ENCODE data around the gene MSRB2. TPM values are rescaled to one million over a fixed set of nuclear protein-coding genes. Genes with fewer than 3 reads are reported as not detected.

The MSRB2 gene
- polyA plus RNA-seq, 1 experiment = 48.6 TPM

GRCh38 chr10:23158370-23158769 lies 63.0 kb downstream of the MSRB2 start:
- H3K4me3 ChIP-seq (ENCODE audit: low read depth, low read length) = no peak overlapping the region
- peak; percentile 89 for TF ChIP-seq CTCF (IDR thresholded peaks at IDR 0.05; ENCODE audit: insufficient read depth, low read depth, low read length)
- peaks cover 2% of the 10 kb centered on the region; the same call in 1 of the 2 replicates for H3K27me3 ChIP-seq (ENCODE audit: control insufficient read depth, insufficient read depth, low read length)
- ChIA-PET POLR2A (no interaction called here), CTCF (interaction anchor here (0.6 to 3.7 kb wide), 28 partner anchors 10 to 1401 kb away, joined by 3 to 32 read pairs (median 4); no protein-coding TSS in a partner anchor)
- no peaks in the 10 kb centered on the region for H3K36me3 ChIP-seq (ENCODE audit: control insufficient read depth, insufficient read depth, low read length)
- DNase-seq (ENCODE audit: low read depth) = no peak

GRCh38 chr10:23171232-23171876 lies 76.0 kb downstream of the MSRB2 start:
- no peak overlapping the region for H3K4me3 ChIP-seq (ENCODE audit: low read depth, low read length)
- POLR2A ChIA-PET = no interaction called here
- no peak for DNase-seq (ENCODE audit: low read depth)
- CTCF ChIA-PET = interaction anchor here (5.4 kb wide), 1 partner anchor 14 kb away, joined by 32 read pairs; no protein-coding TSS in a partner anchor
- no peak for TF ChIP-seq CTCF (IDR thresholded peaks at IDR 0.05; ENCODE audit: insufficient read depth, low read depth, low read length)
- no peaks in the 10 kb centered on the region for H3K36me3 ChIP-seq (ENCODE audit: control insufficient read depth, insufficient read depth, low read length)
- peaks cover 21% of the 10 kb centered on the region for H3K27me3 ChIP-seq (ENCODE audit: control insufficient read depth, insufficient read depth, low read length)

Small RNA genes within 50 kb of the gene (small RNA-seq; reads per million reads assigned to genes)
- not detected for gene RF00561 (ENCODE audit: insufficient read length, low read depth, low replicate concordance)

Other genes with a start within 250 kb of the MSRB2 start
- gene ARMC3, start 167.5 kb upstream of the MSRB2 start, polyA plus RNA-seq (2011; rRNA removed) = not detected in 2 replicates
- not detected in 2 replicates for gene PTF1A, start 96.7 kb downstream of the MSRB2 start, polyA plus RNA-seq (2011; rRNA removed)
- 0.10 and 0.15 TPM in 2 replicates for gene C10orf67, start 249.2 kb downstream of the MSRB2 start, polyA plus RNA-seq (2011; rRNA removed)

Data from BJ (cell line).